K562 (cell line): Measurements from ENCODE around the gene DNAJC18. TPM values are rescaled to one million over a fixed set of nuclear protein-coding genes. Genes with fewer than 3 reads are reported as not detected.

Source experiments
- CBX8 ChIP-seq: fragments of 200-600 bp; sonication (generic); IDR thresholded peaks from 2 replicates; pipeline ENCODE4 v1.6.1; 2012; ENCODE audit warnings: borderline replicate concordance, mixed run types, low read depth, mild to moderate bottlenecking, moderate library complexity, mixed read lengths, low read length, control low read depth, inconsistent platforms; ENCODE audit not compliant: poor library complexity, severe bottlenecking; ENCODE audit errors: extremely low read depth
- CTBP1 ChIP-seq: fragments of 450-650 bp; IDR thresholded peaks from 2 replicates; pipeline ENCODE4 v1.6.1; 2016; ENCODE audit warnings: borderline replicate concordance
- CTCF ChIP-seq, 3 experiments: IDR thresholded peaks in 2 of 3; conservative IDR thresholded peaks in 1 of 3; 2 replicates each; pipeline ENCODE4 v1.5.1; 2011 to 2012; ENCODE audit warnings: low read length in 3 of 3, mild to moderate bottlenecking in 3 of 3, control low read depth in 2 of 3, improper control_type of control experiment in 1 of 3, inconsistent platforms in 1 of 3, low read depth in 1 of 3, mixed read lengths in 1 of 3, moderate library complexity in 1 of 3; ENCODE audit not compliant: insufficient read depth in 2 of 3
- E2F4 ChIP-seq: sonication (generic); formaldehyde crosslinking; IDR thresholded peaks from 2 replicates; pipeline ENCODE4 v1.8.0; 2022; ENCODE audit warnings: mild to moderate bottlenecking, low read depth, missing genetic modification reagents
- EGR1 ChIP-seq: fragments of 450-650 bp; conservative IDR thresholded peaks from 2 replicates; pipeline ENCODE4 v1.6.1; 2017; ENCODE audit warnings: mild to moderate bottlenecking
- ELK3 ChIP-seq: fragments of 450-650 bp; formaldehyde crosslinking; IDR thresholded peaks from 2 replicates; pipeline ENCODE4 v1.4.0; 2020; ENCODE audit warnings: mild to moderate bottlenecking
- FIP1L1 ChIP-seq: fragments of 200-400 bp; formaldehyde crosslinking; IDR thresholded peaks from 2 replicates; pipeline ENCODE4 v1.6.1; 2018; ENCODE audit warnings: mild to moderate bottlenecking, low read depth, low read length; ENCODE audit not compliant: poor library complexity, severe bottlenecking
- HINFP ChIP-seq: fragments of 450-650 bp; conservative IDR thresholded peaks from 2 replicates; pipeline ENCODE4 v1.6.1; 2016; ENCODE audit warnings: missing genetic modification characterization, low read depth, mild to moderate bottlenecking, control low read depth, missing compliant biosample characterization
- MECOM ChIP-seq: fragments of 250-450 bp; sonication (Bioruptor Pico); IDR thresholded peaks from 2 replicates; pipeline ENCODE4 v1.8.0; 2022; ENCODE audit warnings: inconsistent platforms
- NELFE ChIP-seq: IDR thresholded peaks from 2 replicates; pipeline ENCODE4 v1.6.1; 2011; ENCODE audit warnings: mild to moderate bottlenecking; ENCODE audit not compliant: insufficient read depth, insufficient read length
- NFXL1 ChIP-seq: fragments of 450-650 bp; formaldehyde crosslinking; IDR thresholded peaks from 2 replicates; pipeline ENCODE4 v1.4.0; 2021; ENCODE audit warnings: mild to moderate bottlenecking
- RAD21 ChIP-seq, 2 experiments: fragments of 250-450 bp in 1 of 2; fragments of 450-650 bp in 1 of 2; sonication (Bioruptor Pico) in 1 of 2; formaldehyde crosslinking in 1 of 2; IDR thresholded peaks in 1 of 2; conservative IDR thresholded peaks in 1 of 2; 2 replicates each; pipeline versions ENCODE4 v1.4.0 to v1.8.0; 2020 to 2022; ENCODE audit warnings: mild to moderate bottlenecking in 2 of 2, moderate library complexity in 1 of 2
- RCOR1 ChIP-seq, 2 experiments: IDR thresholded peaks; 2 replicates each; pipeline ENCODE4 v1.6.1; 2012; ENCODE audit warnings: low read depth in 2 of 2, low read length in 2 of 2, borderline replicate concordance in 1 of 2, improper control_type of control experiment in 1 of 2
- SETDB1 ChIP-seq: IDR thresholded peaks from one replicate; pipeline ENCODE4 v1.6.1; 2012; ENCODE audit warnings: low read length, control low read depth, inconsistent platforms
- VEZF1 ChIP-seq: fragments of 200-800 bp; sonication (Bioruptor generic); IDR thresholded peaks from 2 replicates; pipeline ENCODE4 v1.6.1; 2017; ENCODE audit warnings: missing genetic modification characterization, missing compliant biosample characterization
- ZBTB17 ChIP-seq: fragments of 450-650 bp; formaldehyde crosslinking; IDR thresholded peaks from 2 replicates; pipeline ENCODE4 v1.4.0; 2020; ENCODE audit warnings: mild to moderate bottlenecking
- ZBTB34 ChIP-seq: fragments of 250-450 bp; sonication (Bioruptor Pico); IDR thresholded peaks from 2 replicates; pipeline ENCODE4 v1.8.0; 2021; ENCODE audit warnings: mild to moderate bottlenecking, moderate library complexity
- polyA plus RNA-seq, 8 experiments: library from polyadenylated mRNA; depleted of rRNA in 4 of 8; stranded (reverse) in 5 of 8; unstranded in 3 of 8; fragments of >200 nt; fragmentation: Nextera tagmentation in 2 of 8; fragmentation: Illumina TruSeq in 1 of 8; extraction: Ambion mirVana in 2 of 8; extraction: Trizol in 1 of 8; gene quantifications; 2 replicates each; pipeline versions ENCODE4 v1.2.1 to v1.2.3, GENCODE V29; 2011 to 2014; ENCODE audit warnings: inconsistent platforms in 1 of 8, missing spikeins in 1 of 8
- total RNA-seq, 7 experiments: library from RNA; depleted of rRNA in 6 of 7; stranded (reverse); fragments of >200 nt in 6 of 7; fragmentation: Illumina TruSeq in 2 of 7; extraction: Trizol in 2 of 7; gene quantifications; 2 replicates each; pipeline versions ENCODE4 v1.2.1 to v1.2.3, GENCODE V29; 2011 to 2021; ENCODE audit warnings: low replicate concordance in 1 of 7

The DNAJC18 gene
- total and polyA plus RNA-seq, 9 of the 15 experiments (the other 6 are each of a cell fraction or from before 2014, with no cell fraction given), result 1.5 to 13.3 (median 7.5) TPM

GRCh38 chr5:139468421-139468931, 29.2 kb upstream of the DNAJC18 start (continued):
- TF ChIP-seq RCOR1 (IDR thresholded peaks at IDR 0.05; ENCODE audit: borderline replicate concordance in 1 of 2, low read depth in 2 of 2, low read length in 2 of 2) (peak in 1 of 2 experiments; percentile 23; a peak in 1 of 4 replicates), NFXL1 (CRISPR knock-in tag) (no peak), EGR1 (no peak), CTCF (IDR thresholded peaks at IDR 0.05 in 2 of 3, conservative IDR thresholded peaks at IDR 0.05 in 1 of 3; ENCODE audit: insufficient read depth in 2 of 3, low read depth in 1 of 3, low read length in 3 of 3) (peak in 2 of 3 experiments; percentile 27 to 36; a peak in 3 of 6 replicates), ZBTB17 (CRISPR knock-in tag) (no peak), HINFP (no peak), SETDB1 (no peak), CTBP1 (0 out of 2 replicates have a peak, but pooled peaks have one; percentile 21), ELK3 (CRISPR knock-in tag) (no peak), ZBTB34 (CRISPR knock-in tag) (no peak), RAD21 (CRISPR knock-in tag; conservative IDR thresholded peaks at IDR 0.05 in 1 of 2, IDR thresholded peaks at IDR 0.05 in 1 of 2) (peak; percentile 23 to 37; a peak in 3 of 4 replicates), FIP1L1 (no peak), E2F4 (no peak), NELFE (no peak), VEZF1 (CRISPR knock-in tag) (0 out of 2 replicates have a peak, but pooled peaks have one; percentile 17), CBX8 (no peak), MECOM (CRISPR knock-in tag) (peak; percentile 65; the same call in 1 of the 2 replicates)
